ENCODE results near the gene DTHD1. TPM values are rescaled to one million over a fixed set of nuclear protein-coding genes. Genes with fewer than 3 reads are reported as not detected.

DTHD1 gene
- total and polyA plus RNA-seq, 7 donors: under 0.01 to 0.27 (median 0.21) TPM; not detected in 3

DNA sequence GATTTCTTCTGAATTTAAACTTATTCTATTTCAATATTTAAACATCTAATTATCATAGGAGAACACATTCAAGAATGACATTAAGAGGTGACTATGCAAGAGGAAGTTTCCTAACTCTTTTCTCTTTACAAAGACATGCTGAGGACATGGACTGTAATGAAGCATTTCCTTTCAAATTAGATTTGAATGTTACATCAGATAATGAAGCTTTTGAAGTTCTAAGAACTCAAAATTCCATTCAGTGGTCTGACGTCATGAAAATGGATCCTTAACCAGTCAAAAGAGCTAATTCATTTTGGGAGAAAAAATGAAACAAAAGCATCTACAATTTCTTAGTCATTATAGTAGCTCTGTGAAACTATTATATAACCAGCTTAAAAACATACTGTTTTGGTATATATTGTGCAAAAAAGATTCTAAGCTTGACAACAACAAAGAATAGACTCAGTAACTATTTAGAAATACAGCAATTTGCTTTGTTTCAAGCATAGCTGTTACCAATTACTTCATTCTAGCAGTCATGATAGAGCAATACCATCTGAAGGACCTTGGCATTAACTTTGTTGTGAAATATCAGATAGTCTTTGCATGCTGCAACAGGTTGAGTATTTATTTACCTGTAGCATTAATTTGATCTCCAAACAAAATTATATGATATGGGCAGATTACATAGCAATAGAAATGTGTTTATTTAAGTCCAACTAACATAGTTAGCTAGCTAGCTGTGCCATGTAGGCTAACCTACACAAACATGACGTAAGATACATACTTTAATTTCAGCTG is 13.7 kb upstream of the DTHD1 start:
- DNase-seq: no peak
- Histone ChIP-seq H3K36me3 (no peaks in the 10 kb centered on the region), H3K4me3 (no peak overlapping the region), H3K9me3 (no peaks in the 10 kb centered on the region), H3K4me1 (no peaks in the 10 kb centered on the region), H3K27ac (no peak overlapping the region), H3K27me3 (no peaks in the 10 kb centered on the region)
- intact Hi-C loops (cut with DNase I): no loop called here
- 64 to 68% methylated on average over 2 of the region's 2 CpGs for WGBS, 2 donors
- TF ChIP-seq POLR2A (IDR thresholded peaks at IDR 0.05): no peak
- TF ChIP-seq EP300 (IDR thresholded peaks at IDR 0.05): no peak
- TF ChIP-seq POLR2AphosphoS5 (IDR thresholded peaks at IDR 0.05): no peak
- TF ChIP-seq CTCF (IDR thresholded peaks at IDR 0.05): no peak

DNA sequence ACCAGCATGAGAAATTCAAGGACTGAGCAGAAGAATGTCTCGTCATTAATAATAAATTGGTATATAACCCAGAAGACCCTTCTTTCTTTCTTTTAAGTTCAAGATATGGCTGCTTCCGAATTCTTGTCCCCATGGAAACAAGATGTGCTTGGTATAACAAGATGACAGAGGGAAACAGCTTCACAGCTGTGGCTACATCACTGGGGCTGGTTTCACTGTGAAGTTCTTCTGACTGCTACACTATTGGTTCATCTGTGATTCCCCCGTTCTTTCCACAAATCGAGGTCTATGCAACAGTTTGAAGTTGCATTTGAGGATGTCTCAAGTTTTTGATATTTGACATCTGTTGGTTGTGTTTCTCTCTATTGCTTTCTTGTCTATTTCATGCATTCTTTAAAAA is 12.3 kb upstream of the DTHD1 start:
- intact Hi-C loops (cut with DNase I): no loop called here
- Histone ChIP-seq H3K36me3 (no peaks in the 10 kb centered on the region), H3K4me1 (no peaks in the 10 kb centered on the region), H3K27me3 (no peaks in the 10 kb centered on the region), H3K4me3 (no peak overlapping the region), H3K9me3 (no peaks in the 10 kb centered on the region), H3K27ac (no peak overlapping the region)
- TF ChIP-seq POLR2A (IDR thresholded peaks at IDR 0.05): no peak
- no peak for DNase-seq
- WGBS, 2 donors: 77 to 86% methylated on average over 4 of the region's 4 CpGs

DNA sequence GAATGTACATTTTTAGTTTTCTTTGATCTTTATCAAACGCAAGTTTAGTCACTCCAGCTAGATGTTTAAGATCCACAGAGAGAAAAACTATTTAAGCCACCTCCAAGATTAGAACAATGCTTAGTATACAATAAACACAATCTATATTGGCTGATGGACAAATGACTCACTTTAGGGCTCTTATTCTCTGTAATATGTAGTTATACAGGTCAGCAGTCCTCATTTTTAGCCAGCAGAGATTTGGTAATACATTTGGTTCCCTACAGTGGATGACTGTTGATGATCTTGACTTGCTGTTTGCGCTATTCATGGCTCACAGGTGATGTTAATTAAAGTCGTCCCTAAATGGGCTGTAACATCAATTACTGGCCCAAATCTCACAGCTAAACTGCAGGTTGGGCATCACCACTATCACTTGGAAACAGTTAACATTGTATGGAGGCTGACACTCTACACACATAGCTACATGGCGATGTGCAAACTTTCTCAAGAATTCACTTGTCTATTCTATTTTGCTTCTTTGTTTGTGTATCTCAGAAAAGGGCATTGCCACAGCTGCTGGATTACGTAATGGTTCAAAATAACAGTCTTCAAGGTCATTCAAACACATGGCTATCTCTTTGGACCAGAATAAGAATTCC is 11.8 kb upstream of the DTHD1 start:
- no peak overlapping the region for H3K27ac ChIP-seq
- intact Hi-C loops (cut with DNase I): no loop called here
- 84 to 87% methylated on average over 5 of the region's 5 CpGs for WGBS, 2 donors

GRCh38 chr4:36273276-36273675 is 8.1 kb upstream of the DTHD1 start:
- Histone ChIP-seq H3K36me3 (no peaks in the 10 kb centered on the region), H3K9me3 (no peaks in the 10 kb centered on the region), H3K4me3 (no peak overlapping the region), H3K27me3 (no peaks in the 10 kb centered on the region), H3K4me1 (no peaks in the 10 kb centered on the region), H3K27ac (no peak overlapping the region)
- WGBS, 2 donors: 90 to 94% methylated on average over 4 of the region's 4 CpGs
- no peak for DNase-seq
- intact Hi-C loops (cut with DNase I): no loop called here
- no peak for TF ChIP-seq POLR2AphosphoS5 (IDR thresholded peaks at IDR 0.05)
- TF ChIP-seq CTCF (IDR thresholded peaks at IDR 0.05): no peak
- TF ChIP-seq POLR2A (IDR thresholded peaks at IDR 0.05): no peak
- no peak for TF ChIP-seq EP300 (IDR thresholded peaks at IDR 0.05)

More for the DNA sequence above, 11.8 kb upstream of the DTHD1 start:
- no peak for DNase-seq
- H3K36me3 ChIP-seq: no peaks in the 10 kb centered on the region
- H3K4me3 ChIP-seq: no peak overlapping the region
- no peaks in the 10 kb centered on the region for H3K4me1 ChIP-seq
- no peak for TF ChIP-seq CTCF (IDR thresholded peaks at IDR 0.05)
- TF ChIP-seq POLR2A (IDR thresholded peaks at IDR 0.05): no peak
- TF ChIP-seq EP300 (IDR thresholded peaks at IDR 0.05): no peak
- TF ChIP-seq POLR2AphosphoS5 (IDR thresholded peaks at IDR 0.05): no peak
- no peaks in the 10 kb centered on the region for H3K9me3 ChIP-seq
- H3K27me3 ChIP-seq: no peaks in the 10 kb centered on the region

DNA sequence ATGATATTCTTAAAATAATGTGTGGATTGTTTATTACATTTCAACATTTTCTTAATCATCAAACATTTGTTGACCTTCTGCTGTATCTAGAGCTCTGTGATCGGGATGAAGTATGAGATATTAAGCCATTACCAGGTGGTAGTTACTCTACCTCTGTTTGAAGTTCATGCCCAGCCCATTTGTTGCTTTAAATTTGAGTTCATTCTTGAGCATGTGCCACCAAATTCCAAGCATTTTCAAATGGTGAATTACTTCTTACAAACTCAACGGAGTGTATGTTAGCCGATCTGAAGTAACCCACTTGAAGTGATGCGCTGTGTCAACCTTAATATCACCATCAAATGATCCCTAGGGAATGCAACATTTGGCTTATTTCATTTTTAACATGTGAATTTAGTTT is 7.3 kb upstream of the DTHD1 start:
- Histone ChIP-seq H3K4me1 (no peaks in the 10 kb centered on the region), H3K36me3 (no peaks in the 10 kb centered on the region), H3K27ac (no peak overlapping the region), H3K27me3 (no peaks in the 10 kb centered on the region), H3K9me3 (no peaks in the 10 kb centered on the region), H3K4me3 (no peak overlapping the region)
- 91 to 94% methylated on average over 4 of the region's 4 CpGs for WGBS, 2 donors
- intact Hi-C loops (cut with DNase I): no loop called here
- no peak for TF ChIP-seq EP300 (IDR thresholded peaks at IDR 0.05)
- TF ChIP-seq CTCF (IDR thresholded peaks at IDR 0.05): no peak
- no peak for TF ChIP-seq POLR2A (IDR thresholded peaks at IDR 0.05)
- TF ChIP-seq POLR2AphosphoS5 (IDR thresholded peaks at IDR 0.05): no peak
- no peak for DNase-seq

Data from sigmoid colon (tissue), 7 donors.